ENCODE measurements around the gene STOML1.
"Not testable (repeated sequence)": the region's sequence is repeated elsewhere in the genome, so short reads cannot be mapped to it uniquely, and the experiment has no call there.

STOML1 gene

DNA sequence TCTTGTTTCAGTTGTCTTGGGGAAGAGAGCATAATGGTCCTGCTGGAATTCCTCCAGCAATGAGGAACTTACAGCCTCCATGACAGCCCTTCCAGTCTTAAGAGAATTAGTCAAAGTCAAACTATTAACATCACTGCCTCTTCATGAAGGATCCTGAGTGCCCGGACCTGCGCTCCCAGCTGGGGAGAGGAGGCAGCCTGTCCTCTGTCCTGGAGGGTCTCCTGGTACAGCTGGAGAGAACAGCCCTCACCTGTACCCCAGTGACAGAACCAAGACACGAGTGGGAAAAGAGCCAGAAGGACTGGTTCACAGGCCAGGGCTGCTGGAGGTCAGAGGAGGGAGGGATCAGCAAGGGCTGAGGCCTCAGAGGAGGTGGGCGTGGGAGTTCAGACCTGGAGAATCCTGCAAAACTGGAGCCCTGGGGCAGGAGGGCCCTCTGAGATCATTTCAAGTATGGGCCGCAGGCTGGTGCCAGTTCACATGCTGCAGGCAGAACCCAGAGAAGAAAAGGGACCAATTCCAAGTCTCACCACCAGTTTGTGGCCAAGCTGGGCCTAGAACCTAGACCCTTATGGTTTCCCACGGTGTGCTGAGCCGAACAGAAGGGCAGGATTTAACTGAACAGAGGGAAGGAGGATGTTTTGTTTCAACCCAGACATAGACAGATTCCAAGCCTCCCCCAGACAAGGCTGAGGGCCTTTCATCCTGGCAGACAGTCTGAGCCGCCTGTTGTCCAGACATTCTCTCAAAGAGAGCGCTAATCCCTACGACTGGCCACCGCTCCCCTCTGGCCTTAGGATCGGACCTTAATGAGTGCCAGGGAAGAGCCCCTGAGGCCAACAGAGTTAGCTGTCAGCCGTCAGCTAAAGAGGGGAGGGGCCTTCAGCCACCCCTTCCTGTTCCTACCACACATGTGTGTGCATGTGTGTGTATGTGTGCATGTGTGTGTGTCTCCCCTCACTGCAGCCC lies 47.6 kb downstream of the STOML1 start:
- no peak for DNase-seq

DNA sequence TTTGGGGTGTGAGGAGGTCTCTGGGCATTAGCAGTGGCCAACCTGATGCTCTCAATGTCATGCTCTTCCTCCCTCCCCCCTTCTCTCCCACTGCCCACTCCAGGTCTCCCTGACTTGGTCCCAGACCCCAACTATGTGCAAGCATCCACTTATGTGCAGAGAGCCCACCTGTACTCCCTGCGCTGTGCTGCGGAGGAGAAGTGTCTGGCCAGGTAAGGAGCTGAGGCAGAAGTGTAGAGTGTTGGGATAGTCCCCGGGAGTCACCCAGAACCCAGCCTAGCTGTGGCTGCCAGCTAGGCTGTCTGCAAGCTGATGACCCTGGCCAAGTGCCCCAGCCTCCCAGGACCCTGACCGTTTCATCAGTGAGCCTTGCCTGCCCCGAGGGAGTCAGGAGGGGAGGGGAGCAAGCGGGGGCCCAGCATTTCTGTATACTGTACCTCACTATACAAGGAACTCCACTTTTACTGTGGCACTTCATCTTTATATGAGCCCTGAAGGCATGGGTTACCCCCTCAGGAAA lies 49.3 kb downstream of the STOML1 start:
- DNase-seq, result no peak

DNA sequence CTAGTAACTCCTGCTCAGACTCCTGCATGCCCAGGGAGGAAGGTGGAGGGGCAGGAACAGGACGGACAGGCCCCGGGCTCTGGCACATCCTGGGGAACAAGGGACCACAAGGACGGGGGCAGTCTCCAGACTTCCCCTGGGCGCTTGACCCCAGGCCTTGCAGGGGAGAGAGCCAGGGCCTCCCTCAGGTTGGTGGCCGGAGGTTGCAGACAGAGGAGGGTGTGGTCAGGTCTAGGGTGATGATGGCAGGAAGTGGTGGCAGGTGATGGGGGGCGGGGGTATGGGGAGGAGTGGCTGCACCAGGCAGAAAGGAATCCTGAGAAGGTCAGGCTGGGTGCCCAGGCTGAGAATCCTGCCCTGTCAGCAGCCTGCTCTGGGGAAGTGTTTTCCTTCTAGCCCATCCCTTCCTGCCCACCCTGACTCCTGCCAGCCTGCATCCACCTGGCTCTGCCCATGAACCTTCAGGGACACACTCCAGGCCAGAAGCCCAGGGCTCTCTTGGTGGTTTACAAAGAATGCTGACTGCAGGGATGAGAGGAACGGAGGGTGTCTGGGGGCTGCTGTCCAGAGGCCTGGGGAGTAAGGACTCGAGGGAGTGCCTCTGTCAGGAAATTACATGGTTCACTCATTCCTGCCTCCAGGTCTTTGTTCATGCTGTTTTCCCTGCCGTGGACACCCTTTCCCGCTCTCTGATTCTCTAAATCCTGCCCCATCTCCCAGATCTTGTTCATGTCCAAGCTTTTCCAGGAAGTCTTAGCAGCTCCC lies 50.0 kb downstream of the STOML1 start:
- DNase-seq, result no peak

DNA sequence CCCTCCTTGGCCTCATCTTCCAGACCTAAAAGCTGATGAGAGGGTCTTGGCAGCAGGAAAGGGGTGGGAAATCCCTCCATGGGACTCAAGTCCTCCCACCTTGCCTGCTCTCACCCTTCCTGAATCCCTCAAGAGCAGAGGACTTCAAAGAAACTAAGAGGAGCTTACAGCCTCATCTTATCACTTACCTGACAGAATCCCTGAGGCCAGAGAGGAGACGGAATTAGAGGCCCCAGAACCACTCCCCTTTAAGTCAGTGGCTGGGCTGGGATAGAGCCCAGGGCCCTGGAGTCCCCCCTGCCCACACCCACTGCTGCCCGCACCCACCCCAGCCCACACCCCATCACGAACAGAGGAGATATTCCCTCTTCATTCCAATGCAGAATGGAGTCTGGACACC lies 50.6 kb downstream of the STOML1 start:
- no peak for DNase-seq

DNA sequence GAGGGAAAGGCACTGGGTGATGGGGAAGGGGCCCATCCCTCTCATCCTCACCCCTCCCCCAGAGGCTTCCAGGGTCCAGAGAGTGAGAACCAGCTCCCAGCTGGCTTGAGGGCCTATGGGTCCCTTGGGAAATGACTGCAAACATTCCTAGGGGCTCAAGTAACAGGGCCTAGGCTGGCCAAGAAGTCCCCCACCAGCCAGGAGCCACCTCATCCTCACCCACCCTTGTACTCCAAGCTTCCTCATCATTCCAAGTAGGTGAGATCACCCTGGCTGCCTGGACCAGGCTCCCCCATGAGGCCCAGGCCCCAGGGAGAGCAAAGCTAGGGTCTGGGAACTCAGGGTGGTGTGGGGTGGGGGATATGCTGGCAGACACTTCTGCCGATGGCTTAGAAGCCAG lies 51.1 kb downstream of the STOML1 start:
- DNase-seq, result peak; percentile 59

DNA sequence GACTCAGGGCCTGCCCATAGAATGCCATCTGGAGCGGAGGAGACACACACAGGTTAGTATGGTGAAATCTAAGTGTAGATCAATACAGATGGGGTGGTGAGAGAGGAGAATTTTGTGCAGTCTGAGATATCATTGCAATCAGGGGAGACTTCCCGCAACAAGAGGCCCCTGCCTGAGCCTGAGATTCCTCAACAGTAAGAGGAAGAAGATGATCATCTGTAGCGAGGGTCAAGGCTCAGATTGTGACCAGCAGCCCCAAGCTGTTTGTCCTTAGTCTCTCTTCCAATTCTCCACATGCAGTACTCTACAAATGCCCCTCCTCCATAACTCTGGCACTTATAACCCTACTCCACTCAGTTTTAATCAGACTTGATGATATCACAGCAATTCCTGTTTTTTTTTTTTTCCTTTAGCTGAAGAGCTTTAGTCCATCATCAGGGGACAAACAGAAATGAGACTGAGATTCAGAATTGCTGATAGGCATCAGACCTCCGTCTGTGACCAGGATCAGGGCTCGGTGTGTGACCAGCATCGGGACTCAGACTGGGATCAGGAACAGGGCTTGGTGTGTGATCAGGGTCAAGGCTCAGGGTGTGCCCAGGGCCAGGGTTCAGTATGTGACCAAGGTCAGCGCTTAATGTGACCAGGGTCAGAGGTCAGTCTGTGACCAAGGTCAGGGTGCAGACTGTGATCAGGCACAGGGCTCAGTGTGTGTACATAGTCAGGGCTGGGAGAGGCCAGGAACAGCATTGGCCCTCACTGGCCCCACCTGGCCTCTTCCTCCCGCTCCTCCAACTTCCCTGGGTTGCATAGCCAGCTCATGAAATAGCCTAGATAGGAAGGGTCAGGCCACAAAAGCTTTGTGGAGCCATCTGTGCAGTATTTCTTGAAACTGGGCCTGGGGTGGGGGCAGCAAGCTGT lies 51.8 kb downstream of the STOML1 start:
- no peak for DNase-seq

DNA sequence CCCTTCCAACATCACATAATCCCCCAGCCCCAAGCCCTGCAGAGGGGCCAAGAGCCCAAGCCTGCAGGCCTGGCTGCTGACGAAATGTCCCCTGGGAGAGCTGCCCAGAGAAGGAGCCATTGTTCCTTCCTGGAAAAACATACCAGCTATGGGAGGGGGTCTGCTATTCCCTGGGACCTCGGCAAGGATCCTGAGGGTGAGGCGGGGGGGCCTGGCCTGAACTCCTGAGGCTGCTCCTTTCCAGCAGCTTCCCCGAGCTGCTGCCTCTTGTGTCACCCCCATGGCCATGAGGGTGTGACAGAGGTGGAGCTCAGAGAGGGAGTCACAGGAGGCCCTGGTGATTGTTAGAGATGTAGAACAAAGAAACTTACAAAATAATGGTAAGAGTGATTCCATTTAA lies 53.0 kb downstream of the STOML1 start:
- no peak for DNase-seq

DNA sequence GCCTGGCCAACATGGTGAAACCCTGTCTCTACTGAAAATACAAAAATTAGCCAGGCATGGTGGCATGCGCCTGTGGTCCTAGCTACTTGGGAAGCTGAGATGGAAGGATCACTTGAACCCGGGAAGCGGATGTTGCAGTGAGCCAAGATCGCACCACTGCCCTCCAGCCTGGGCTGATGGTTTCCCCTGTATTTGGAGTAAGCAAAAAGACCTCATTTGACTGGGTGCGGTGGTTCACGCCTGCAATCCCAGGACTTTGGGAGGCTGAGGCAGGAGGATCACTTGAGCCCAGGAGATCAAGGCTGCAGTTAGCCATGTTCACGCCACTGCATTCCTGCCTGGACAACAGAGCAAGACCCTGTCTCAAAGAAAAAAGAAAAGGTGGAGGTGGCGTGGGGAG lies 53.6 kb downstream of the STOML1 start:
- DNase-seq, result not testable (repeated sequence)

DNA sequence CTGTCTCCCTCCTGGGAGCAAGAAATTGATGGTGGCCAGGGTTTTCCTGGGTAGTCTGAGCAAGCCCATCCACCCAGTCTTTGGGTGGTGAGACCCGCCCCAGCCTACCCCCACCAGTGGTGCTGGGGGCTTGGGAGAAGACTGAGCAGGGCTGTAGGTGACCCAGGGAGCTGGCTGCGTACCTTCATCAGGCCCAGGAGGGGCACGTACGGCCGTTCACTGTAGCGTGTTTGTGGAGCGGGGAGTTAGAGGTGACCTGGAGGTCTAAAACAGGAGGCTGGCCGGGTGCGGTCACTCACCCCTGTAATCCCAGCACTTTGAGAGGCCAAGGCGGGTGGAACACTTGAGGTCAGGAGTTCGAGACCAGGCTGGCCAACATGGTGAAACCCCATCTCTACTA lies 54.4 kb downstream of the STOML1 start:
- DNase-seq, result no peak

DNA sequence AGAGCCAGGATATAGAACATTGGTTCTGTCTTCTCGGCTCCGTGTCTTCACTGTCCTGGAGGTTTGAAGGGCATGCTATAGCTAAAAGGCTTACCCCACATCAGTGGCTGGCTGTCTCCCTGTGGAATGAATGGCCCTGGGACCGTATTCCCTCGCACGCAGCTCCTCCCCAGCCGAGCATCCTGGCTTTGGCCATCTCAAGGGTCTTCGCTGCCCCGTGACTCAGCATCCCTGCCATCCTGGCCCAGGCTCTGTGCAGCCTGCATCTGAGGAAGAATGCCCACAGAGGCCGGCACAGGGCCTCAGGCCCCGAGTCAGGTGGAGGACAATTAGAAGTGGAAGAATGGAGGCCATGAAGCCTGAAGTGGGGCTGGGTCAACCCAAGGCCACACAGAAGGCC lies 54.8 kb downstream of the STOML1 start:
- no peak for DNase-seq

DNA sequence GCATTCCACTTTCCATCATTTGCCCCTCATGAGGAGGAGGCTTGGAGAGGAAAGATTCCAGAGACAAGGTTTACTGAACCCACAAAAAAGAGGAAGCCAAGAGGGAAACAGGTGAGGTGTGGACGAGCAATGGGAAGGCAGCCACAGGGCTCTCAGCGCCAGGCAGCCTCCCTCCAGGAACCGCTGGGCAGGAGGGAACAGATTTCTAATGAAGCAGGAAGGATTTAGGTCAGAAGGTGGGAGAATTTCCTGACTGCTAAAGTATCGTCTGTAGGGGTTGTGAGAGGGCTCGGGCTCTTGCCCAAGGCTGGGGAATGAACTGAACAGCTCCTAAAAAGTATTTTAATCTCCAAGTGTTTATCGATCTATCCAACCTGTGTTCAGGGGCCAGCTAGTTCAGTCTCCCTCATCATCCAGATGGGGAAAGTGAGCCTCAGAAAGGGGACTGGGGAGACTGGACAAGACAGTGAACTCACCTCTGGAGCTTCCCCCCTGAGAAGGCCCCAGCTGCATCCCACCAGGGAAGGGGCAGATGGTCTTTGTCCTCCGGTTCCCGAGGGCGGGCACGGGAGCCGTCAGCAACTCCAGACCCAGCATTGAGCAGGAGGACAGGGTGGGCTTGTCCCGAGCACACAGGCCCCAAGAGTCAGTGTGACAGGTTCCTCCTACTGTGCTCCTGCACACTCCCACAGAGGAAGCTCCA lies 55.4 kb downstream of the STOML1 start:
- DNase-seq, result no peak

DNA sequence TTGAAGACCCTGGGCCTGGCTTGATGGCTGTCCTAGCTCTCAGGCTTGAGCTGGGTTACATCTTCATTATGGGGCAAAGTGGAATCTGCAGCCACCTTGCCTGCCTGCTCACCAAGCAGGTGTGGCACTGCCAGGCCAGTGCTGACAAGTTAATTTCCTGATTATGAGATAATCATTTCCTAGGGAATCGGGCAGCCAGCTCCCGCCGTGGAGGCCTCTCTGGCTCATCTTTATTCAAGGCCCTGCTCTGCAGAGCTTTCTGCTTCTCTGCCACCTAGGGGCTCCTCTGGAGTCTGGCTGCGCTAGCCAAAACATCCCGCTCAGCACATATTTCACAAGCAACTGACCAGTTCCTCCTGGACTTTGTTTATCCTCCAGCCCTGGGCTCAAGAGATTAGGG lies 55.9 kb downstream of the STOML1 start:
- DNase-seq, result no peak

DNA sequence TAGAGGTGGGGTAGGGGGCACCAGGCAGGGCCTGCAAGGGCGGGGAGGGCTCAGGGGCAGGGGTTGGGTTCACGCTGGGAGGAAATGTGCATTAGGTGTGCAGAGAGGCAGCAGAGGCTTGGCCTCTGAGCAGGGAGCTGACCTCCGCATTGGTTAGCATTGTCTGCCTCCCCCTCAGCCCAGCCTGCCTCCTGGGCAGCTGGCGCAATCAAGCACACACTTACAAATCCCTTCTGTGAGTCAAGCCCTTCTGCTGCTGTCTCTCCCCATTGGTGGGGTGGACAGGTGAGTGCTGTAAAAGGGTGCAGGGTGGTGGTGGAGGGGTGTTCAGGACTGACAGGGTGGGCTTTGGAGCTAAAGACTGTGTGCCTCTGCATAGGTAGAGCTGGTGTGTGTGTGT lies 56.5 kb downstream of the STOML1 start:
- no peak for DNase-seq

DNA sequence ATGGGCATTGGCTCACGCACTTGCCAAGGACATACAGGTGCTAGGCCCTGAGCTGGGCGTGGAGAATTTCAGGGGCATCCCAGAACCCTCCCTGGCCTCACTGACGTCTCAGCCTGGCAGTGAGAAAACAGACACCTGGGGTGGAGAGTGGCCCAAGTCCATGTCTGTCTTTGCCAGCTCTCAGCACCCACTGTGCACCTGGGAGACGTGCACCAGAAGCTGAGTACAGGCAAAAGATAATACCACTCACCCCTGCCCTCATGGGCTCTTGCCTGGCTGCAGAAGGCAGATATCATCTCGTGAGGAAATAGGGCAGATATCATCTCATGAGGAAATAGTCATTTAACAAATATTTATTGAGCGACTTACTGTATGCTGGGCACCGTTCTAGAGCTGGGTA lies 57.8 kb downstream of the STOML1 start:
- DNase-seq, result no peak

DNA sequence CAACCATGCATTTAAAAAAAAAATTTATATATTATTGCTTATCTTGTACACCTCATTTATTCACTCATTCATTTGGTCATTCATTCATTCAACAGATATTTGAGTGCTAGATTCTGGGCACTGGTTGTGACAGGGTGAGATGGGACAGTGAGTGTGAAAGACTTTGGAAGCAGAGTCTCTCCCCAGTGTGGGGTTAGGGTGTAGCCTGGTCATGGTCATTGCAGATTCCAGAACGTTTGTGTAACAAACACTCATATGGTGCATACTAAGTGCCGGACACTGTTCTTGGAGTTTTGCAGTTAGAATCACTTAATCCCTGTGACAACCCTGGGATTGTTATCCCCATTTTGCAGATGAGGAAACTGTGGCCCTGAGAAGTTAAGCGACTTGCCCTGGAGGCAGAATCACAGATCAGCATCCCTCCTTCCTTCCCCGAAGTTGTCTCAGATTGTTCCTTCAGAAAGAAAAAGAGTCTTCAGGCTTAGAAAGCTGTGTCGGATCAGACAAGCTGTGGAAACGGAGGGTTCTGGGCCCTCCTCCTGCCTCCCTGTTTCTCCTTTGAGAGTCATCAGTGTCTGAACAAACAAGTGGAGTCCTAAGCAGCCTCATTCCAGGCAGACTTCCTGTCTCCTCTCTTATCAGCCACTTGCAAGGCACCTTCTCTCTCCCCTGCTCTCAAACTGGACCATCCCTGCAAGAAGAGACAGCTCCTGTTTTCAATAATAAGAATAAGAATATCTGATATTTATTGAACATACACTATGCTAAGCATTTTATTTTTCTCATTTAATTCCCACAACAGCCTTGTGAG lies 59.5 kb downstream of the STOML1 start:
- DNase-seq, result no peak

DNA sequence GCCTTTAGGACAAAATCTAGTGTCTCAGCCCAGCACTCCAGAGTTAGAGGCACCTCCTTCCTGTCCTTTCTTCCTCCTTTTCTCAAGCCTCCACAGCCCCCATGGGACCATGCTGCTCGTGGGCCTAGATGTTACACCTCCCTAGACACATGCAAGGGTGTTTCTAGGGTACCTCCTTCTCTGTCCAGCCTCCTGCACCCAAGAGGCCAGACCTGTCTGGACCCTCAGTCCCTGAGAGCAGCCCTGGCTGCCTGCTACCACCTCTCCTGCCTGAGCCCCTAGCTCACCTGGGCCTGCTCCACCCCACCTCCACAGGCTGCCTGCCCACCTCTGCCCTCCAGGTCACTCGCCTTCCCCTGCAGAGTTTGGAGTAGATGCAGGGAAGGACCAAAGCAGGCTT lies 60.7 kb downstream of the STOML1 start:
- DNase-seq, result no peak

DNA sequence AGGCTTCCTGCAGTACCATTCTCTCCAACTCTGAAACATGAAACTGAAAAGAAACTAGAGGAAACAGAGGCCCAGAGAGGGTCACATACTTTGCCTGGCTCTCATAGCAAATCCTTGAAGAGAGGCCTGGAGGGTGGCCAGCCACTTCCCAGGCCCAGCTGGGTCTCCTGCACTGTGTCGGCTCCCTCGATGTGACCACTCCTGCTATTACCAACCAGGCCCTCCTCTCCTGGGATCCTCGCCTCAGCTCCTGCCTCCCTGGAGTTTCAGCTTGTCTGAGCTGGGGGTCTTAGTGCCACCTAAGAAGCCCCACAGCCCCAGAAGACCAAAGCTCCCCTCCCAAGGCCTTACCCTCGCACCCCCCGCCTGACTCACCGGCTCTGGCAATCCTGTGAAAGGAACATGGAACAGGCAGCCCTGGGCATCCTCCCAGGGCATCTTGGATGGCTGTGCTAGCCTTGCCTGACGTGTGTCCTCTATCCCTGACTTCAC lies 61.3 kb downstream of the STOML1 start:
- peak; percentile 60 for DNase-seq

DNA sequence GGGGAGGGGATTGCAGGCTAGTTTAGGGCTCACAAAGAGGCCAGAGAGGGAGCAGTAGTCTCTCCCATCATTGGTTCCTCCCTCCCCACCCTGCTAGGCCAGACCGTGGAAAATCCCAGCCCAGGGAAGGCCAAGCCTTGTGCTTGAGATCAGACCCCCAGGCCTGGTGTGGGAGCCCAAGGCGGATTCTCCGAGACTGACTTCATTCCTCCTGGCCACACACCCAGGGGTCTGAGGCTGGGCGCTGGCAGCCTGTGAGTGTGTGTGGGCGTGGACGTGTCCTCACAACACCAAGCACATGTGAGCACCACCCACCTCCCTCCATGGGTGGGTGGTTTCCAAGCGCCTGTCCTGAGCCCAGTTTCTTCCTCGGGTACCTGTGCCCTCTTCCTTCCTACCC lies 61.7 kb downstream of the STOML1 start:
- peak; percentile 69 for DNase-seq

DNA sequence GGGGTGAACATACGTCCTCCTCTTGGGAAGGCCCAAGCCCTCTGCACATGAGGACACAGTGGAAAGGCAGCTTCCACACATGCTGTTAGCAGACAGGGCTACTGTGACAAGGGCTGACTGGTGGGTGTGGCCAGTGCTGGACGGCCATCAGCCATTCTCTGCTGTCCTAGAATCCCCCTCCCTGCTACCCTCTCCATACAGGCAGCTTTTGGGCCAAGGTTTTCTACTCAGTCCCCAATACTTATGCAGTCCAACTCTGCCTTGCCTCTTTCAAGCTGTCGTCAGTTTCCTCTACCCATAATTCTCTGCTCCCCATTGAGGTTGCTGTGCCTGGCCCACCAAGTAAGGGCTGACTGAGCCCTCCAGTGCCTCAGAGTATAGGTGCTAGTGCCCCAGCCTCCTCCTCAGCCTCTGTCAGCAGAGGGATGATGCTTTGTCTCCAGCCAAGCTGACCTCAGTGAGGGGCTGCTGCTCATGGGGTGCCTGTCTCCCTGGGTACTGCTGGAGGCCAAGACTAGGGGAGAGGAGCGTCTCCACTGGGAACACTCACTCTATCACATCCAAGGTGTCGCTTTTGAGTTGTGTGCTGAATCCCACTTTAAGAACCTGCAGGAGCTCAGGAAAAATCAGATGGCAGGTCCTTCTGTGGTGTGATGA lies 63.0 kb downstream of the STOML1 start:
- no peak for DNase-seq

Measured in amniotic stem cell (primary cell).